HepG2 (cell line): ENCODE measurements around the gene SMIM22. TPM values are rescaled to one million over a fixed set of nuclear protein-coding genes. Genes with fewer than 3 reads are reported as not detected.

ENCODE experiments used
- ATAC-seq: fragments of 200-7000 bp; cut with Tn5 transposase; 3 replicates; pipeline ENCODE4 v1.9.1; 2020; ENCODE audit warnings: mild to moderate bottlenecking, moderate library complexity
- BruUV-seq: library from RNA; stranded (reverse); fragments of 400-500 nt; replicated peaks from 2 replicates; lab custom pipeline; 2021; lab: Mats Ljungman, UMichigan
- CTCF ChIA-PET: fragments of 300-600 bp; formaldehyde crosslinking; extraction: SDS; loops from one replicate; lab custom pipeline; 2021; ENCODE audit warnings: low total read pairs, inconsistent platforms, low intra/inter-chr PET ratio; lab: Yijun Ruan, JAX
- POLR2A ChIA-PET: fragments of 350-600 bp; sonication (Branson Sonifier 250); formaldehyde crosslinking; loops from one replicate; lab custom pipeline; 2020; ENCODE audit warnings: antibody characterized with exemption, inconsistent platforms; lab: Yijun Ruan, JAX
- DNase-seq: peaks from one replicate; pipeline ENCODE4 v3.0.0-alpha.2; 2015; ENCODE audit warnings: low spot score
- FAIRE-seq: peaks from 3 replicates; lab custom pipeline; 2011; peaks lifted over from hg19 to GRCh38; lab: Jason Lieb, UNC
- H2AFZ ChIP-seq: one replicate; pipeline ENCODE4 v1.6.1; 2011; ENCODE audit warnings: low read length, inconsistent platforms
- H3K27ac ChIP-seq: fragments of 300-600 bp; 3 replicates; pipeline ENCODE4 v1.8.0; 2011; ENCODE audit warnings: mixed run types, mild to moderate bottlenecking, mixed read lengths, low read length, inconsistent platforms; ENCODE audit not compliant: insufficient read depth; ENCODE audit errors: extremely low read length
- H3K27me3 ChIP-seq, 2 experiments: fragments of 200-600 bp in 1 of 2; 2 replicates in 1 of 2; 3 replicates in 1 of 2; pipeline versions ENCODE4 v1.6.0 to v1.8.0; 2011; ENCODE audit warnings: low read length in 2 of 2, mild to moderate bottlenecking in 2 of 2, moderate library complexity in 2 of 2, inconsistent platforms in 1 of 2; ENCODE audit not compliant: insufficient read depth in 2 of 2, control insufficient read depth in 1 of 2
- H3K36me3 ChIP-seq, 2 experiments: fragments of 200-600 bp in 1 of 2; replicated peaks in 1 of 2; 2 replicates in 1 of 2; 3 replicates in 1 of 2; pipeline versions ENCODE4 v1.5.1 to v1.8.0; 2011; ENCODE audit warnings: low read length in 2 of 2, inconsistent platforms in 1 of 2; ENCODE audit not compliant: insufficient read depth in 2 of 2, control insufficient read depth in 1 of 2
- H3K4me1 ChIP-seq: 2 replicates; pipeline ENCODE4 v1.5.1; 2012; ENCODE audit warnings: low read length, inconsistent platforms; ENCODE audit not compliant: insufficient read depth
- H3K4me2 ChIP-seq: 2 replicates; pipeline ENCODE4 v1.6.0; 2011; ENCODE audit warnings: low read depth, low read length, inconsistent platforms
- H3K4me3 ChIP-seq, 3 experiments: fragments of 200-600 bp in 1 of 3; sonication (generic), shearing (Covaris generic) in 1 of 3; replicated peaks in 1 of 3; 2 replicates each; pipeline ENCODE4 v1.5.1; 2011 to 2016; ENCODE audit warnings: low read length in 3 of 3, inconsistent platforms in 2 of 3, low read depth in 2 of 3, mild to moderate bottlenecking in 2 of 3, control low read depth in 1 of 3, mixed read lengths in 1 of 3; ENCODE audit not compliant: insufficient read depth in 1 of 3
- H3K79me2 ChIP-seq: one replicate; pipeline ENCODE4 v1.6.1; 2011; ENCODE audit warnings: low read length, inconsistent platforms; ENCODE audit not compliant: insufficient read depth
- H3K9ac ChIP-seq: 2 replicates; pipeline ENCODE4 v1.6.0; 2011; ENCODE audit warnings: mild to moderate bottlenecking, low read depth, low read length, inconsistent platforms; ENCODE audit not compliant: insufficient read depth
- H3K9me3 ChIP-seq: 2 replicates; pipeline ENCODE4 v1.5.1; 2012; ENCODE audit warnings: mild to moderate bottlenecking, low read length
- H4K20me1 ChIP-seq: 2 replicates; pipeline ENCODE4 v1.6.0; 2011; ENCODE audit warnings: inconsistent platforms, mild to moderate bottlenecking, low read length, moderate library complexity; ENCODE audit not compliant: insufficient read depth
- ATF7 ChIP-seq, 2 experiments: fragments of 450-650 bp in 1 of 2; sonication (generic) in 1 of 2; formaldehyde crosslinking in 1 of 2; IDR thresholded peaks; 2 replicates each; pipeline versions ENCODE4 v1.4.0 to v1.6.1; 2016 to 2020; ENCODE audit warnings: antibody characterized with exemption in 1 of 2, mild to moderate bottlenecking in 1 of 2, missing genetic modification reagents in 1 of 2
- GLMP ChIP-seq: sonication (generic); formaldehyde crosslinking; IDR thresholded peaks from 2 replicates; pipeline ENCODE4 v1.9.0; 2021; ENCODE audit warnings: missing genetic modification reagents, mild to moderate bottlenecking, borderline replicate concordance
- KMT2B ChIP-seq: IDR thresholded peaks from 2 replicates; pipeline ENCODE4 v1.6.1; 2016; ENCODE audit warnings: missing genetic modification reagents, missing compliant biosample characterization
- NR3C1 ChIP-seq: sonication (generic); formaldehyde crosslinking; IDR thresholded peaks from 2 replicates; pipeline ENCODE4 v1.4.0; 2020; ENCODE audit warnings: missing genetic modification reagents
- PHB2 ChIP-seq: fragments of 450-650 bp; IDR thresholded peaks from 2 replicates; pipeline ENCODE4 v1.6.1; 2018; ENCODE audit not compliant: partially characterized antibody
- POLR2A ChIP-seq, 2 experiments: IDR thresholded peaks; 2 replicates each; pipeline ENCODE4 v1.6.1; 2011; ENCODE audit warnings: low read depth in 2 of 2, low read length in 2 of 2, mild to moderate bottlenecking in 1 of 2, moderate library complexity in 1 of 2; ENCODE audit not compliant: insufficient read depth in 1 of 2
- ZMYM3 ChIP-seq: sonication (generic); formaldehyde crosslinking; IDR thresholded peaks from 2 replicates; pipeline ENCODE4 v1.5.1; 2020; ENCODE audit warnings: mild to moderate bottlenecking, missing genetic modification reagents
- ZNF264 ChIP-seq: sonication (generic); formaldehyde crosslinking; IDR thresholded peaks from 2 replicates; pipeline ENCODE4 v1.4.0; 2020; ENCODE audit warnings: missing genetic modification reagents
- ZNF546 ChIP-seq: sonication (generic); formaldehyde crosslinking; conservative IDR thresholded peaks from 2 replicates; pipeline ENCODE4 v1.8.1; 2023; ENCODE audit warnings: mild to moderate bottlenecking, missing genetic modification reagents
- ZNF670 ChIP-seq: sonication (generic); formaldehyde crosslinking; IDR thresholded peaks from 2 replicates; pipeline ENCODE4 v1.8.0; 2022; ENCODE audit warnings: mild to moderate bottlenecking, missing genetic modification reagents, borderline replicate concordance
- WGBS: methylation state at CpG from one replicate; pipeline ENCODE4 v1.1.6; 2017; ENCODE audit warnings: low lambda C conversion rate; 5-methylcytosine and 5-hydroxymethylcytosine counted together
- in situ Hi-C: cut with HindIII; loops from 2 replicates; pipeline ENCODE4 v1.10.0; 2017; ENCODE audit warnings: low pct_unique_long_range_greater_than_20kb; ENCODE audit not compliant: extremely low pct_ligation_motif_present
- intact Hi-C: fragments of 100-400 bp; cut with micrococcal nuclease; formaldehyde crosslinking; loops from one replicate; pipeline ENCODE4 v1.10.0; 2022; ENCODE audit not compliant: unreplicated experiment
- polyA plus RNA-seq, 8 experiments: library from polyadenylated mRNA; depleted of rRNA in 3 of 8; stranded (reverse) in 7 of 8; unstranded in 1 of 8; fragments of >200 nt; fragmentation: Illumina TruSeq in 4 of 8; extraction: Trizol in 4 of 8; gene quantifications; 2 replicates each; pipeline versions ENCODE4 v1.2.1 to v1.2.3, GENCODE V29; 2011 to 2016; ENCODE audit warnings: low read depth in 4 of 8, missing spikeins in 1 of 8, mixed read lengths in 1 of 8; ENCODE audit not compliant: insufficient read depth in 1 of 8
- total RNA-seq, 5 experiments: library from RNA; depleted of rRNA; stranded (reverse); fragments of >200 nt; fragmentation: Illumina TruSeq; extraction: Trizol; gene quantifications; 2 replicates each; pipeline ENCODE4 v1.2.3, GENCODE V29; 2016; ENCODE audit warnings: low read depth in 1 of 5

The SMIM22 gene
- total and polyA plus RNA-seq, 2 of the 13 experiments (the other 11 are each of a cell fraction or from before 2014, with no cell fraction given): not detected

DNA sequence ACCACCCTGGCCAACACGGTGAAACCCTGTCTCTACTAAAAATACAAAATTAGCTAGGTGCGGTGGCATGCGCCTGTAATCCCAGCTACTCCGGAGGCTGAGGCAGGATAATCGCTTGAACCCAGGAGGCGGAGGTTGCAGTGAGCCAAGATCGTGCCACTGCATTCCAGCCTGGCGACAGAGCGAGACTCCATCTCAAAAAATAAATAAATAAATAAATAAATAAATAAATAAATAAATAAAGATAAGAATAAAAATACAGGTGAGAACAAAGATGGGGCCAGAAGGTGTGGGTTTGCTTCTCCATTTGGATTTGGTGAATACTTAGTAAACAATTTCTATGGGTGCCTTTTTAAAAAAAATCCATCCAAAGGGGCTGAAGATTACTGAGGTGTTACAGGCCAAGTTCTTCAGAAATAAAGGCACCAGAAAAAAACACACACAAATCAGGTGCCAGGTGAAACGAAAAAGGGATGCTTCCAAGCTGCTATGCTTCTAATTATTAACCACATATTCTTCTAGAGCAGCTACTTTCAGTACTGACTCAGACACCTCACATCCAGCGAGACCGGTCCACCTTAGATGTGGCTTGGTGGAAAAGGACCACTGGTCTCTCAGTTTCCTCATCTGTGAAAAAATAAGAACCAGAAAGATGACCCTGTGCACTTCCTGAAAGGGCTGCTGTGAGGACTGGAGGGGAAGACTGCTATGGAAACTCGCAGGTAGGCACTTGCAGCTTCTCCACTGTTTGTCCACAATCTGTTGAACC is 42.7 kb downstream of the SMIM22 start:
- intact Hi-C loops: no loop called here
- H3K27me3 ChIP-seq: no peaks in the 10 kb centered on the region
- H3K9ac ChIP-seq: no peak overlapping the region
- H3K27ac ChIP-seq: no peak overlapping the region
- DNase-seq (no peak), FAIRE-seq (no peak), ATAC-seq (no peak)
- no peaks in the 10 kb centered on the region for H3K9me3 ChIP-seq
- no TSS peak for BruUV-seq
- no peak overlapping the region for H3K4me2 ChIP-seq
- no peaks in the 10 kb centered on the region for H4K20me1 ChIP-seq
- no peaks in the 10 kb centered on the region for H3K4me1 ChIP-seq
- peaks cover 18 to 69% of the 10 kb centered on the region in 2 experiments for H3K36me3 ChIP-seq
- ChIA-PET CTCF (no interaction called here), POLR2A (no interaction called here)
- no peak for TF ChIP-seq GLMP (CRISPR knock-in tag)
- TF ChIP-seq ZNF264: no peak
- no peak for TF ChIP-seq NR3C1
- peaks cover 8% of the 10 kb centered on the region for H3K79me2 ChIP-seq
- 91% methylated on average over 13 of the region's 13 CpGs for WGBS
- in situ Hi-C loops: no loop called here
- H2AFZ ChIP-seq: no peak overlapping the region
- no peak overlapping the region for H3K4me3 ChIP-seq

DNA sequence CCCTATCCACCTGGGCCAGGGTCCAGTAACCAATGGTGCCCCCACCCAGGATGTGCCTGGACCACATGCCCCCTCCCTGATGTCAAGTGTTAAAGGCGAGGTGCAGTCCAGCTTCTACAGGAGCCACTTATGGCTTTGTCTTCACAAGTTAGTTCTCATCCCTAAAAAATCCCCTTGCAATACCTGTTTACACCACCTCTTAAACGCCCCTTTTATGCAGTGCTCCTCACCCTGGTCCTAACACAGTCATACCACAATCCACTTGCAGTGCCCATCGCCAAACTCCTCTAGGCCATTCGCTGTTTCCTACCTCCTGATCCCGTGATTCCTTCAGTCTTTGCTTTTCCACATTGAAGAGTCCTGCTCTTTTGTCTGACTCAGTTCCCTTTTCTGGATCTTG is 44.8 kb downstream of the SMIM22 start:
- Histone ChIP-seq H3K79me2 (peaks cover 16% of the 10 kb centered on the region), H3K9ac (no peak overlapping the region), H3K9me3 (no peaks in the 10 kb centered on the region), H2AFZ (no peak overlapping the region), H3K27me3 (no peaks in the 10 kb centered on the region), H4K20me1 (no peaks in the 10 kb centered on the region), H3K27ac (no peak overlapping the region), H3K4me3 (no peak overlapping the region), H3K36me3 (peaks cover 14 to 68% of the 10 kb centered on the region in 2 experiments), H3K4me1 (0 out of 2 replicates have a peak, but pooled peaks cover 7% of the 10 kb centered on the region), H3K4me2 (no peak overlapping the region)
- no TSS peak for BruUV-seq
- no peak for FAIRE-seq
- 93% methylated on average over 5 of the region's 5 CpGs for WGBS
- peak; percentile 59; the same call in 2 of the 3 replicates for ATAC-seq
- intact Hi-C loops: no loop called here
- in situ Hi-C loops: no loop called here
- DNase-seq: no peak
- ChIA-PET CTCF (no interaction called here), POLR2A (no interaction called here)
- TF ChIP-seq PHB2 (no peak), ZNF670 (CRISPR knock-in tag) (no peak), ZNF546 (CRISPR knock-in tag) (no peak), KMT2B (no peak), ATF7 (IDR thresholded peaks at IDR 0.05) (no peak), ATF7 (CRISPR knock-in tag; IDR thresholded peaks at IDR 0.05) (no peak), POLR2A (IDR thresholded peaks at IDR 0.05; ENCODE audit: insufficient read depth in 1 of 2, low read depth in 2 of 2, low read length in 2 of 2) (0 out of 4 replicates have a peak, but pooled peaks of 1 of the 2 experiments have one; percentile 27), ZMYM3 (no peak)
